Measurements from ENCODE around the gene IL25. TPM values are rescaled to one million over a fixed set of nuclear protein-coding genes. Genes with fewer than 3 reads are reported as not detected.

Gene IL25
- polyA plus RNA-seq, 1 of the 3 experiments (the other 2 are of a cell fraction), result not detected

DNA sequence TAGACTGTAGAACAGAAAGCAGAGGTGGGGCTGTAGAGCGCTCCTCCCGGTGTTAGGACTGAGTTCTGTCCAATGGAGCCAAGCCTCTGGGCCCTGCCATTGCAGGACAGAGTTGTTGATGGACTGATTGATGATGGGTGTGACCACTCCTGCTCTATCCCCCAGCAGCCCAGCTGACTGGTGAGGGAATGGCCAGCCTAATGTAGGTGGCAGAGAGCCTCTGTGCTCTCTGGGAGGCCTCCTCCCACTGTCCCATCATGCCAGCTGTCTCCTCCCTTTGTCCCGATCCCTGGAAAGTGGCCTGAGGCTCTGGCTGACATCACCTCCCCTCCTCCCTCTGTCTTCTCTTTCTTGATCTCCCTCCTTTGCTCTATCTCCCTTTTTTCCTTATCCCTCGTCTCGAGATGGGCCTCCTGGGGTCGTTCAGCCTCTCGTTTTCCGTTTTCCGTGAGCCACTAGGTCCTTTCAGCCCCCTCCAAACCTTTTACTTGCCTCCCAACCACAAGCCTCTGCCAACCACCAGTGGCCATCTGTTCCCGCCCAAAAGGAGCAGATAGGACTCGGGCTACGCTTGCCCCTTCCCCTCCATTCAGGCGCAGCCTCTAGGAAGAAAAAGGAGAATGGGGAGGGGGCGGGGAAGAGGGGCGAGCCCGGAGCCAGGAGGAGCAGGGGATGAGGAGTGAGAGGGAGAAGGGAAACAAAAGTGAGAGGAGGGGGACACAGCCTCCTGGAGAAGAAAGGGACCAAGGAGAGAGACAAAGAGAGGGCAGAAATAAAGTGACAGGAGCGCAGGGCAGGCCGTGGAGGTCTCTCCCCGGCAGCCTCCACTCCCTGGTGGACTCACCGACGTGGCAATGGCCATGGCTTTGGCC lies 8.2 kb upstream of the IL25 start:
- TF ChIP-seq RCOR1 (IDR thresholded peaks at IDR 0.05; ENCODE audit: low read length) (no peak), GATA2 (CRISPR knock-in tag; IDR thresholded peaks at IDR 0.05) (peak; percentile 19; the same call in 1 of the 2 replicates), GABPA (IDR thresholded peaks at IDR 0.05; ENCODE audit: low read depth) (no peak), TAF1 (IDR thresholded peaks at IDR 0.05; ENCODE audit: borderline replicate concordance, low read depth, low read length) (no peak), EP300 (IDR thresholded peaks at IDR 0.05; ENCODE audit: borderline replicate concordance in 1 of 2, low read depth in 1 of 2, low read length in 1 of 2) (no peak)
- Histone ChIP-seq H2AFZ (ENCODE audit: low read depth) (peak overlapping the region; percentile 78; the same call in 1 of the 2 replicates), H3K9ac (peak overlapping the region; percentile 66), H3F3A (replicated peaks; ENCODE audit: insufficient read depth) (no peaks in the 10 kb centered on the region), H4K20me1 (ENCODE audit: insufficient read depth) (no peaks in the 10 kb centered on the region), H3K36me3 (replicated peaks in 1 of 2; ENCODE audit: control insufficient read depth in 1 of 2, insufficient read depth in 2 of 2, low read length in 1 of 2) (no peaks in the 10 kb centered on the region), H3K4me2 (peak overlapping the region; percentile 68), H3K27me3 (ENCODE audit: insufficient read depth) (no peaks in the 10 kb centered on the region), H3K4me3 (ENCODE audit: low read depth in 2 of 2, low read length in 1 of 2) (peak overlapping the region; percentile 43 to 57), H3K4me1 (ENCODE audit: control insufficient read depth in 1 of 2, insufficient read depth in 2 of 2, low read depth in 1 of 2, low read length in 1 of 2) (peaks cover 0 to 16% of the 10 kb centered on the region in 2 experiments; a peak in 2 of 4 replicates), H3K9me3 (no peaks in the 10 kb centered on the region), H3K79me2 (ENCODE audit: insufficient read depth) (peaks cover 6% of the 10 kb centered on the region; the same call in 1 of the 2 replicates), H3K9me2 (no peaks in the 10 kb centered on the region), H3K27ac (ENCODE audit: low read depth in 2 of 2, low read length in 1 of 2) (peak overlapping the region in 1 of 2 experiments; percentile 92; a peak in 2 of 4 replicates)
- 19% methylated on average over 21 of the region's 21 CpGs for WGBS (ENCODE audit: low lambda C conversion rate)
- DNase-seq, result peak; percentile 81
- ChIA-PET CTCF (interaction anchor here (0.8 to 3.7 kb wide), 4 partner anchors 11 to 57 kb away, joined by 3 to 13 read pairs (median 6); partner anchors contain the start of genes BCL2L2 and SLC22A17), POLR2A (interaction anchor here (0.9 to 5.6 kb wide), 6 partner anchors 11 to 90 kb away, joined by 3 to 45 read pairs (median 10); partner anchors contain the start of genes PABPN1 and SLC22A17)

DNA sequence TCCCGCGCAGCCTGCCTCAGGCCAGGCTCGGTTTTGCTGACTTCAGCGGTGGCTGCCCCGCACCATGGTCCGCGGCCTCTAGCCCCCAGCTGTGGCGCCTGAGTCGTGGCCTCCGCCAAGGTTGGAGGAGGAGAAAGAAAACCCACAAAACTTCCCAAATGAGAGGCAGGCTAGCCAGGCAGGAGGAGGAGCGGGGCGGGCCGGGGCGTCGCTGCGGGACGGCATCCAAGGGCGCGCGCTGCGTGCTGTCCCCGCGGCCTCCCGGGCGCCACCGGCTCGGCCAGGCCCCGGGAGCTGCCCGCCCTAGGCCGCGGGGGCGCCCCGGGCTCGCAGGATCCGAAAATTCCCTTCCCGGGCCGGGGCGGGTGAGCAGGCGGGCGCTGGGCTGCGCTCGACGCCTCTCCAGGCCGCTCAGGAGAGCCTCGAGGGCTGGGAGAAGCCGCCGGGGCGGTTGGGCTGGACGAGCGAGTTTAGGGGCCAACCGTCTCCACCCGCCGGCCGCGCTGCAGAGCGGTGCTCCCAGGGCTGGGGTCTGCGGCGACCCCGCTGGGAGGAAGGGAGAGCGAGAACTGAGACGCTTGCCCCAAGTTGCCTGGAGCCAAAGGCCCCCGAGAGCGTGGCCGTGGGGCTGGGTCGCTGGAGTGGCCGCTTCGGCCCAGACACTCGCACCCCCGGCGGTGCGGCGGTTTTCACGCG lies 7.4 kb upstream of the IL25 start, which contains the start of gene EFS:
TSS of gene EFS (minus strand) at position 137 of the 696 bp plus-strand sequence. CDS start 147 bp downstream, outside the sequence.
- Histone ChIP-seq H3K4me2 (peak within 1 kb of the TSS; percentile 79), H4K20me1 (ENCODE audit: insufficient read depth) (no peaks in the 10 kb centered on the region), H3K9me3 (no peaks in the 10 kb centered on the region), H3K4me1 (ENCODE audit: control insufficient read depth in 1 of 2, insufficient read depth in 2 of 2, low read depth in 1 of 2, low read length in 1 of 2) (peaks cover 0 to 16% of the 10 kb centered on the region in 2 experiments; a peak in 2 of 4 replicates), H3K27me3 (ENCODE audit: insufficient read depth) (no peaks in the 10 kb centered on the region), H3K9ac (peak within 1 kb of the TSS; percentile 66), H3K36me3 (replicated peaks in 1 of 2; ENCODE audit: control insufficient read depth in 1 of 2, insufficient read depth in 2 of 2, low read length in 1 of 2) (no peaks in the 10 kb centered on the region), H3F3A (replicated peaks; ENCODE audit: insufficient read depth) (no peaks in the 10 kb centered on the region), H3K27ac (ENCODE audit: low read depth in 2 of 2, low read length in 1 of 2) (peak within 1 kb of the TSS in 1 of 2 experiments; percentile 92; a peak in 2 of 4 replicates), H2AFZ (ENCODE audit: low read depth) (peak within 1 kb of the TSS; percentile 78; the same call in 1 of the 2 replicates), H3K9me2 (no peaks in the 10 kb centered on the region), H3K79me2 (ENCODE audit: insufficient read depth) (peaks cover 6% of the 10 kb centered on the region; the same call in 1 of the 2 replicates), H3K4me3 (ENCODE audit: low read depth in 2 of 2, low read length in 1 of 2) (peak within 1 kb of the TSS; percentile 43 to 57)
- DNase-seq, result peak; percentile 67
- ChIA-PET POLR2A (interaction anchor here (1.2 to 5.6 kb wide), 7 partner anchors 10 to 89 kb away, joined by 3 to 45 read pairs (median 7); partner anchors contain the start of genes PABPN1 and SLC22A17), CTCF (interaction anchor here (1.3 to 6.6 kb wide), 6 partner anchors 11 to 58 kb away, joined by 4 to 46 read pairs (median 5); partner anchors contain the start of genes BCL2L2 and SLC22A17)
- WGBS (ENCODE audit: low lambda C conversion rate), result 16% methylated on average over 25 of the region's 74 CpGs
- TF ChIP-seq CHD2 (IDR thresholded peaks at IDR 0.05; ENCODE audit: low read length, partially characterized antibody), result no peak
- no peak for TF ChIP-seq GATA2 (CRISPR knock-in tag; IDR thresholded peaks at IDR 0.05)
- no peak for TF ChIP-seq TCF12 (IDR thresholded peaks at IDR 0.05)
- TF ChIP-seq FOXJ3 (CRISPR knock-in tag; IDR thresholded peaks at IDR 0.05), result no peak
- TF ChIP-seq SMC3 (IDR thresholded peaks at IDR 0.05; ENCODE audit: low read depth, low read length), result no peak
- no peak for TF ChIP-seq ELF1 (IDR thresholded peaks at IDR 0.05)
- no peak for TF ChIP-seq NRF1 (IDR thresholded peaks at IDR 0.05; ENCODE audit: low read depth, low read length)
- TF ChIP-seq EP300 (IDR thresholded peaks at IDR 0.05; ENCODE audit: borderline replicate concordance in 1 of 2, low read depth in 1 of 2, low read length in 1 of 2), result no peak
- no peak for TF ChIP-seq USF1 (IDR thresholded peaks at IDR 0.05; ENCODE audit: borderline replicate concordance, low read depth)
- TF ChIP-seq REST (IDR thresholded peaks at IDR 0.05; ENCODE audit: low read depth, low read length), result no peak
- no peak for TF ChIP-seq RFX5 (IDR thresholded peaks at IDR 0.05; ENCODE audit: low read length)
- no peak for TF ChIP-seq GABPA (IDR thresholded peaks at IDR 0.05; ENCODE audit: low read depth)
- TF ChIP-seq RAD21 (IDR thresholded peaks at IDR 0.05; ENCODE audit: low read length), result no peak
- no peak for TF ChIP-seq MEF2A (IDR thresholded peaks at IDR 0.05; ENCODE audit: borderline replicate concordance, low read depth)
- TF ChIP-seq USF2 (IDR thresholded peaks at IDR 0.05; ENCODE audit: borderline replicate concordance, low read depth, low read length), result no peak
- no peak for TF ChIP-seq TEAD4 (IDR thresholded peaks at IDR 0.05; ENCODE audit: borderline replicate concordance, insufficient read depth)
